ENCODE results near the gene YRDC. TPM values are rescaled to one million over a fixed set of nuclear protein-coding genes. Genes with fewer than 3 reads are reported as not detected.

YRDC gene
- total and polyA plus RNA-seq, 2 donors (not counting 3 experiments of a cell fraction or from before 2014, with no cell fraction given), result 19.2 to 20.5 TPM

- Histone ChIP-seq H4K20me1 (replicated peaks; ENCODE audit: control insufficient read depth, extremely low read depth, insufficient read depth, low read length) (no peaks in the 10 kb centered on the region), H3K9ac (replicated peaks; ENCODE audit: extremely low read depth, insufficient read depth, low read length) (no peak overlapping the region), H3K4me3 (replicated peaks in 1 of 3; ENCODE audit: insufficient read depth in 1 of 3, low read depth in 1 of 3, low read length in 3 of 3) (no peak overlapping the region), H3K27ac (ENCODE audit: insufficient read depth, low read depth, low read length) (no peak overlapping the region), H3K9me3 (replicated peaks; ENCODE audit: control insufficient read depth, insufficient read depth, low read length) (no peaks in the 10 kb centered on the region), H3K4me1 (ENCODE audit: control insufficient read depth, extremely low read depth, insufficient read depth, low read length) (no peaks in the 10 kb centered on the region), H2AFZ (ENCODE audit: low read depth, low read length) (no peak overlapping the region), H3K4me2 (ENCODE audit: insufficient read depth, low read length) (no peak overlapping the region), H3K9me1 (replicated peaks; ENCODE audit: control insufficient read depth, extremely low read depth, insufficient read depth, low read length) (no peaks in the 10 kb centered on the region), H3K79me2 (ENCODE audit: control insufficient read depth, insufficient read depth, low read length) (peaks cover 38% of the 10 kb centered on the region), H3K36me3 (ENCODE audit: control insufficient read depth in 2 of 2, extremely low read depth in 1 of 2, insufficient read depth in 2 of 2, low read length in 2 of 2) (peaks cover 2 to 3% of the 10 kb centered on the region in 2 experiments), H3K27me3 (ENCODE audit: control insufficient read depth in 2 of 2, insufficient read depth in 2 of 2, low read length in 2 of 2) (no peaks in the 10 kb centered on the region)
- TF ChIP-seq POLR2A (IDR thresholded peaks at IDR 0.05; ENCODE audit: low read depth, low read length), result no peak
- no peak for TF ChIP-seq POLR2AphosphoS5 (IDR thresholded peaks at IDR 0.05; ENCODE audit: insufficient read depth, low read depth, low read length)
- TF ChIP-seq FOS (IDR thresholded peaks at IDR 0.05; ENCODE audit: borderline replicate concordance, insufficient read depth, low read length), result no peak
- TF ChIP-seq MAX (IDR thresholded peaks at IDR 0.05; ENCODE audit: insufficient read depth, insufficient read length), result no peak
- no peak for TF ChIP-seq MYC (IDR thresholded peaks at IDR 0.05; ENCODE audit: low read depth, low read length)
- no TSS peak for BruUV-seq (replicated peaks)
- dilution Hi-C loops (cut with MboI; ENCODE audit: extremely low pct_ligation_motif_present, low sequenced_read_pairs) (no loop called here), intact Hi-C loops (cut with micrococcal nuclease) (no loop called here)
- FAIRE-seq (no peak), DNase-seq (ENCODE audit: low read depth, low spot score) (no peak)
- ChIA-PET CTCF (interaction anchor here (2.1 kb wide), 1 partner anchor 15 kb away, joined by 9 read pairs; the partner anchor contains the start of gene MTF1), POLR2A (no interaction called here)
Observed at GRCh38 chr1:37844536-37844935, 36.5 kb upstream of the YRDC start.

GRCh38 chr1:37841652-37842051 lies 33.6 kb upstream of the YRDC start:
- no peak for FAIRE-seq
- POLR2A ChIA-PET, result no interaction called here
- Histone ChIP-seq H3K4me1 (ENCODE audit: control insufficient read depth, extremely low read depth, insufficient read depth, low read length) (no peaks in the 10 kb centered on the region), H3K4me2 (ENCODE audit: insufficient read depth, low read length) (no peak overlapping the region), H3K9me1 (replicated peaks; ENCODE audit: control insufficient read depth, extremely low read depth, insufficient read depth, low read length) (no peaks in the 10 kb centered on the region), H3K9me3 (replicated peaks; ENCODE audit: control insufficient read depth, insufficient read depth, low read length) (no peaks in the 10 kb centered on the region), H3K79me2 (ENCODE audit: control insufficient read depth, insufficient read depth, low read length) (peaks cover 18% of the 10 kb centered on the region), H2AFZ (ENCODE audit: low read depth, low read length) (no peak overlapping the region), H3K9ac (replicated peaks; ENCODE audit: extremely low read depth, insufficient read depth, low read length) (no peak overlapping the region), H3K4me3 (replicated peaks in 1 of 3; ENCODE audit: insufficient read depth in 1 of 3, low read depth in 1 of 3, low read length in 3 of 3) (no peak overlapping the region), H3K36me3 (ENCODE audit: control insufficient read depth in 2 of 2, extremely low read depth in 1 of 2, insufficient read depth in 2 of 2, low read length in 2 of 2) (peaks cover 7 to 9% of the 10 kb centered on the region in 2 experiments), H3K27me3 (ENCODE audit: control insufficient read depth in 2 of 2, insufficient read depth in 2 of 2, low read length in 2 of 2) (no peaks in the 10 kb centered on the region), H4K20me1 (replicated peaks; ENCODE audit: control insufficient read depth, extremely low read depth, insufficient read depth, low read length) (no peaks in the 10 kb centered on the region), H3K27ac (ENCODE audit: insufficient read depth, low read depth, low read length) (no peak overlapping the region)
- no TSS peak for BruUV-seq (replicated peaks)
- dilution Hi-C loops (cut with MboI; ENCODE audit: extremely low pct_ligation_motif_present, low sequenced_read_pairs), result no loop called here
- intact Hi-C loops (cut with micrococcal nuclease), result no loop called here
- CTCF ChIA-PET, result interaction anchor here (2.1 kb wide), 1 partner anchor 18 kb away, joined by 9 read pairs; the partner anchor contains the start of gene MTF1
- TF ChIP-seq GATA2 (IDR thresholded peaks at IDR 0.05; ENCODE audit: insufficient read depth, insufficient read length, low read depth, low read length), result no peak
- no peak for TF ChIP-seq FOS (IDR thresholded peaks at IDR 0.05; ENCODE audit: borderline replicate concordance, insufficient read depth, low read length)
- no peak for TF ChIP-seq POLR2A (IDR thresholded peaks at IDR 0.05; ENCODE audit: low read depth, low read length)
- TF ChIP-seq MYC (IDR thresholded peaks at IDR 0.05; ENCODE audit: low read depth, low read length), result no peak
- TF ChIP-seq MAX (IDR thresholded peaks at IDR 0.05; ENCODE audit: insufficient read depth, insufficient read length), result no peak
- no peak for TF ChIP-seq POLR2AphosphoS5 (IDR thresholded peaks at IDR 0.05; ENCODE audit: insufficient read depth, low read depth, low read length)
- no peak for TF ChIP-seq CTCF (IDR thresholded peaks at IDR 0.05; ENCODE audit: extremely low read depth in 1 of 2, insufficient read depth in 1 of 2, low read depth in 1 of 2, low read length in 2 of 2)
- TF ChIP-seq JUN (IDR thresholded peaks at IDR 0.05; ENCODE audit: borderline replicate concordance, insufficient read depth, insufficient read length, low read depth), result no peak
- TF ChIP-seq EZH2 (IDR thresholded peaks at IDR 0.05; ENCODE audit: borderline replicate concordance, low read depth, low read length, severe bottlenecking), result no peak
- DNase-seq (ENCODE audit: low read depth, low spot score), result no peak

Measured in endothelial cell of umbilical vein (primary cell).